KMS-11 (cell line): ENCODE measurements around the gene NLGN1.

ENCODE experiments used
- H2AFZ ChIP-seq: fragments of 200-600 bp; sonication (generic); 2 replicates; pipeline ENCODE4 v1.6.1; 2016; ENCODE audit warnings: antibody characterized with exemption, mixed run types, low read depth
- H3K27ac ChIP-seq: fragments of 200-600 bp; sonication (generic); 2 replicates; pipeline ENCODE4 v1.6.1; 2016; ENCODE audit warnings: mild to moderate bottlenecking, mixed run types
- H3K27me3 ChIP-seq: fragments of 200-600 bp; sonication (generic); 2 replicates; pipeline ENCODE4 v1.6.1; 2017; ENCODE audit warnings: mild to moderate bottlenecking, low read depth, mixed run types, moderate library complexity; ENCODE audit not compliant: insufficient read depth
- H3K36me3 ChIP-seq: fragments of 200-600 bp; sonication (generic); 2 replicates; pipeline ENCODE4 v1.6.1; 2017; ENCODE audit warnings: mild to moderate bottlenecking, mixed run types; ENCODE audit not compliant: insufficient read depth
- H3K4me1 ChIP-seq: fragments of 200-600 bp; sonication (generic); 2 replicates; pipeline ENCODE4 v1.6.1; 2016; ENCODE audit warnings: mild to moderate bottlenecking, low read depth, mixed run types; ENCODE audit not compliant: poor library complexity, severe bottlenecking
- H3K4me2 ChIP-seq: fragments of 200-600 bp; sonication (generic); 2 replicates; pipeline ENCODE4 v1.7.0; 2016; ENCODE audit warnings: mild to moderate bottlenecking, mixed run types
- H3K4me3 ChIP-seq: fragments of 200-600 bp; sonication (generic); IDR thresholded peaks from 2 replicates; pipeline ENCODE4 v1.6.1; 2017; ENCODE audit warnings: low read depth, low read length, mixed read lengths; ENCODE audit not compliant: insufficient read depth
- H3K79me2 ChIP-seq: fragments of 200-600 bp; sonication (generic); 2 replicates; pipeline ENCODE4 v1.6.1; 2016; ENCODE audit warnings: low read depth, mixed run types; ENCODE audit not compliant: insufficient read depth
- H3K9ac ChIP-seq: fragments of 200-600 bp; sonication (generic); 2 replicates; pipeline ENCODE4 v1.6.1; 2016; ENCODE audit warnings: mild to moderate bottlenecking, mixed run types
- H4K20me1 ChIP-seq: fragments of 200-600 bp; sonication (generic); 2 replicates; pipeline ENCODE4 v1.6.1; 2016; ENCODE audit warnings: mild to moderate bottlenecking, mixed run types; ENCODE audit not compliant: insufficient read depth
- TF ChIP-seq, protein P1 (sequence below): fragments of 200-600 bp; sonication (generic); conservative IDR thresholded peaks from 2 replicates; pipeline ENCODE4 v1.6.1; 2017; ENCODE audit warnings: low read depth, mild to moderate bottlenecking, antibody characterized with exemption, low read length, moderate library complexity, mixed read lengths

Gene NLGN1

DNA sequence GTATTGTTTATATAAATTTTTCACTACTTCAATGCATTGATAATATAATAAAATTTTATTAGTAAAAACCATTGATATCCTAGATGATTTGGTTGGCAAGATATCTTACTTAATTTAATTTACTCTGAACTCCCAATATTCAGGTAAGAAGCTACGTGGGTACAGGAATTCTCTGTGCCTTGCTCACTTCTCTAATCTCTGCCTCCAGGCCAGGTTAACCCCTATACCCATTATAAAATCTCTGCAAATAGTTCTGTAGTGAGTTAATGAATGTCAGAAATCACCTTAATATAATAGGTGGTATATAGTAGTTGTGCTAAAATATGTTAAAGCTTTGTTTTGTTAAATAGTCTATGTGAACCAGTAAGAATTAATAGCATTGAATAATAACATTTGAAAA lies 465.2 kb downstream of the NLGN1 start:
- Histone ChIP-seq H3K36me3 (no peaks in the 10 kb centered on the region), H4K20me1 (no peaks in the 10 kb centered on the region), H2AFZ (no peak overlapping the region), H3K27ac (no peak overlapping the region), H3K4me1 (no peaks in the 10 kb centered on the region), H3K79me2 (no peaks in the 10 kb centered on the region), H3K4me3 (no peak overlapping the region), H3K27me3 (no peaks in the 10 kb centered on the region), H3K4me2 (no peak overlapping the region), H3K9ac (no peak overlapping the region)
- TF ChIP-seq, protein P1, sequence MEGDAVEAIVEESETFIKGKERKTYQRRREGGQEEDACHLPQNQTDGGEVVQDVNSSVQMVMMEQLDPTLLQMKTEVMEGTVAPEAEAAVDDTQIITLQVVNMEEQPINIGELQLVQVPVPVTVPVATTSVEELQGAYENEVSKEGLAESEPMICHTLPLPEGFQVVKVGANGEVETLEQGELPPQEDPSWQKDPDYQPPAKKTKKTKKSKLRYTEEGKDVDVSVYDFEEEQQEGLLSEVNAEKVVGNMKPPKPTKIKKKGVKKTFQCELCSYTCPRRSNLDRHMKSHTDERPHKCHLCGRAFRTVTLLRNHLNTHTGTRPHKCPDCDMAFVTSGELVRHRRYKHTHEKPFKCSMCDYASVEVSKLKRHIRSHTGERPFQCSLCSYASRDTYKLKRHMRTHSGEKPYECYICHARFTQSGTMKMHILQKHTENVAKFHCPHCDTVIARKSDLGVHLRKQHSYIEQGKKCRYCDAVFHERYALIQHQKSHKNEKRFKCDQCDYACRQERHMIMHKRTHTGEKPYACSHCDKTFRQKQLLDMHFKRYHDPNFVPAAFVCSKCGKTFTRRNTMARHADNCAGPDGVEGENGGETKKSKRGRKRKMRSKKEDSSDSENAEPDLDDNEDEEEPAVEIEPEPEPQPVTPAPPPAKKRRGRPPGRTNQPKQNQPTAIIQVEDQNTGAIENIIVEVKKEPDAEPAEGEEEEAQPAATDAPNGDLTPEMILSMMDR: no peak

DNA sequence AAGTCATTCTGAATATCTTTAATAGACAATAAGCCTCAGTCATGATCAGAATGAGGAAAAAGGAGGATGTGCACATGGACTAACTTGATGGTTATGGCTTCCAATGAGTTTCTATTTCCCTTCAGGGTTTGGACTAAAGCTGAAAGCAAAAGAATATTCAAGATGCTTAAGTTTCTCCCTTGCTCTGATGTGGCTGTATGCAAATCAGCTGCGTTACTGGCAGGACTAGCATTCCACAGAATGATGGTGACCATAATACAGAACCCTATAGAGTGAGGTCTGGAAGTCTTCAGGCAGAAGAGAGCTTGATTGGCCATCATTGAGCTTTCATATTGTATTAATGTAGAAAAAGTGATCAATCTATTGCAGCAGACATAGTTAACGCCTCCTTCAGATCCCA lies 466.0 kb downstream of the NLGN1 start:
- Histone ChIP-seq H3K4me1 (no peaks in the 10 kb centered on the region), H4K20me1 (no peaks in the 10 kb centered on the region), H3K4me3 (no peak overlapping the region), H3K4me2 (no peak overlapping the region), H3K9ac (no peak overlapping the region), H3K79me2 (no peaks in the 10 kb centered on the region), H2AFZ (no peak overlapping the region), H3K27me3 (no peaks in the 10 kb centered on the region), H3K27ac (no peak overlapping the region), H3K36me3 (no peaks in the 10 kb centered on the region)
- TF ChIP-seq, protein P1: no peak

DNA sequence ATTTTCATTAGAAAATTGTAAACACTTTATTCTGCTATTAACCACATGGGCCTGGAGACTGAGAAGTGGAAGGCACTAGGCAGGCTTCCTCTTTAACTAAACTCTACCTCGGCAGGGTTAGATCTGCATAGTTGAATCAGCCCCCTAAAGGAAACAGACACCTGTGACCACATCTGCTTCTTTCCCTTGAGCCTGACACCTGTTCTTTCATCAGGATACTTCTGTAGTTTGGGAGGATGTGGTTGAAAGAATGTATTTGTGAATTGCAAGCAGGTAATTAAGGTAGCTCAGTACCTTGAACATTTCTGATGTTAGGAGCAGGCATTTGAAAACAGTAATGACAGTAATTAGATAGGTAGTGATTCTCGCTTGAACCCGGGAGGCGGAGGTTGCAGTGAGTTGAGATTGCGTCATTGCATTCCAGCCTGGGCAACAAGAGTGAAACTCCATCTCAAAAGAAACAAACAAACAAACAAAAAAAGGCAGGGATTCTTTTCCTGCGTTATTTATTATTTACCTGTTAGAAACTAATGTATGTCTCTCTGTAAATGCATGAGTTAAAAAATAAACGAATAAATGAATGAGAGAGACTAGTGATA lies 468.5 kb downstream of the NLGN1 start:
- no peak overlapping the region for H3K9ac ChIP-seq
- no peaks in the 10 kb centered on the region for H3K27me3 ChIP-seq
- TF ChIP-seq, protein P1: no peak
- H4K20me1 ChIP-seq: no peaks in the 10 kb centered on the region
- H2AFZ ChIP-seq: no peak overlapping the region
- no peak overlapping the region for H3K27ac ChIP-seq
- H3K4me1 ChIP-seq: no peaks in the 10 kb centered on the region
- H3K79me2 ChIP-seq: no peaks in the 10 kb centered on the region
- no peaks in the 10 kb centered on the region for H3K36me3 ChIP-seq
- no peak overlapping the region for H3K4me2 ChIP-seq
- H3K4me3 ChIP-seq: no peak overlapping the region

DNA sequence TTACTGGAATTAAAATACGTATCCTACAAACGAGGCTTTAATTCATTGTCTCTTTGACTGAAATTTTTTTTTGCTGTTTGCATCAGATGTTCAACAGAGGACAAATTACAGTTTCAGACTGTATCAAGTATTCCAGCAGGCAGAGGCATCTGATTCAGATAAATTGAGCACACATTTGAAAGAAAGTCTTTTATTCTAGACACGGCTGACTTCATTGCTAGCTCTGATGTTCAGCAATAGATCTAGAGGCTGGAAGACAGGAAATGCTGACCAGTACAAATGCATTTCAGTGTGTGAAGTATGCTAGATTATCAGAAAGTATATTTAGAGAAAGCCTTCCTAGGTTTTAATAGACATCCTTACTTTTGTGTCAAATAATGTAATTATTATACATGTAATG lies 472.2 kb downstream of the NLGN1 start:
- Histone ChIP-seq H3K36me3 (no peaks in the 10 kb centered on the region), H2AFZ (no peak overlapping the region), H3K27ac (no peak overlapping the region), H3K79me2 (no peaks in the 10 kb centered on the region), H3K4me2 (no peak overlapping the region), H3K27me3 (no peaks in the 10 kb centered on the region), H3K9ac (no peak overlapping the region), H4K20me1 (no peaks in the 10 kb centered on the region), H3K4me3 (no peak overlapping the region), H3K4me1 (no peaks in the 10 kb centered on the region)
- TF ChIP-seq, protein P1: no peak
